Measurements from ENCODE around the gene RNF41.
A peak's percentile ranks its signal among the peaks of the same experiment; 100 is the strongest.

DNA sequence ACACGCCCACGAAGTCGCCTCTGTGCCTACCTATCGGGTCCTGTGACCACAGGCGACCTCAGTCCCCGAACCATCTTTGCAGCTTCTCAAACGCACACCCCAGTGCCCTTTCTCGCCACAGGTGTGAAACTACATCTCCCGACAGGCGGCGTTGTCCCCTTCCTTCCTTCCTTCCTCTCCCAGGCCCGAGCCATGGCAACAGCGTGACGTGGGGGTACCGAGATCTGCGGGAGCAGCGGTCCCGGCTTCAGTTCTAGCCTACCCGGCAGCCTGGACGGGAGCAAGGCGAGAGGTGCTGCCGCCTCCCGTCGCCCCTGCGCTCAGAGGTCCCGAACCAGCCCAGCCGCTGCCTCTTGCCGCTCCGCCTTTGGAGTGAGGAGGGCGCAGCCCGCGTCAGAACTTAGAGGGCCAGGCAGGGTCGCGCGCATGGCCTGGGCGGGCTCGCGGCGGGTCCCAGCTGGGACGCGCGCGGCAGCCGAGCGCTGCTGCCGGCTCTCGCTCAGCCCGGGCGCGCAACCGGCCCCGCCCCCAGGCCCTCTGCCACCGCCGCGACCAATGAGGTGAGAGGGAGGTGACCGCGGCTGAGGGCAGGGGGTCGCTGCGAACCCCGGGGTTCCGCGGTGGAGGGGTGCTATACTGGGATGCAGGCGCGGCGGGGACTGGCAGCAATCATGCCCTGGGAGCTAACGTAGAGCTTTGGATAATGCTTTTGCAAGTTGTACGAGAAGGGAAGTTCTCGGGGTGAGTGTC lies 45.1 kb upstream of the RNF41 start, which contains the start of gene COQ10A:
- TF ChIP-seq POLR2A (IDR thresholded peaks at IDR 0.05), result peak; percentile 89
- TF ChIP-seq, protein P1, sequence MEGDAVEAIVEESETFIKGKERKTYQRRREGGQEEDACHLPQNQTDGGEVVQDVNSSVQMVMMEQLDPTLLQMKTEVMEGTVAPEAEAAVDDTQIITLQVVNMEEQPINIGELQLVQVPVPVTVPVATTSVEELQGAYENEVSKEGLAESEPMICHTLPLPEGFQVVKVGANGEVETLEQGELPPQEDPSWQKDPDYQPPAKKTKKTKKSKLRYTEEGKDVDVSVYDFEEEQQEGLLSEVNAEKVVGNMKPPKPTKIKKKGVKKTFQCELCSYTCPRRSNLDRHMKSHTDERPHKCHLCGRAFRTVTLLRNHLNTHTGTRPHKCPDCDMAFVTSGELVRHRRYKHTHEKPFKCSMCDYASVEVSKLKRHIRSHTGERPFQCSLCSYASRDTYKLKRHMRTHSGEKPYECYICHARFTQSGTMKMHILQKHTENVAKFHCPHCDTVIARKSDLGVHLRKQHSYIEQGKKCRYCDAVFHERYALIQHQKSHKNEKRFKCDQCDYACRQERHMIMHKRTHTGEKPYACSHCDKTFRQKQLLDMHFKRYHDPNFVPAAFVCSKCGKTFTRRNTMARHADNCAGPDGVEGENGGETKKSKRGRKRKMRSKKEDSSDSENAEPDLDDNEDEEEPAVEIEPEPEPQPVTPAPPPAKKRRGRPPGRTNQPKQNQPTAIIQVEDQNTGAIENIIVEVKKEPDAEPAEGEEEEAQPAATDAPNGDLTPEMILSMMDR (IDR thresholded peaks at IDR 0.05), result peak; percentile 55 to 66 (median 60)

Measured in right lobe of liver (tissue), 4 donors.